ENCODE results near the gene ZNF32. TPM values are rescaled to one million over a fixed set of nuclear protein-coding genes. Genes with fewer than 3 reads are reported as not detected.

The ZNF32 gene, protein sequence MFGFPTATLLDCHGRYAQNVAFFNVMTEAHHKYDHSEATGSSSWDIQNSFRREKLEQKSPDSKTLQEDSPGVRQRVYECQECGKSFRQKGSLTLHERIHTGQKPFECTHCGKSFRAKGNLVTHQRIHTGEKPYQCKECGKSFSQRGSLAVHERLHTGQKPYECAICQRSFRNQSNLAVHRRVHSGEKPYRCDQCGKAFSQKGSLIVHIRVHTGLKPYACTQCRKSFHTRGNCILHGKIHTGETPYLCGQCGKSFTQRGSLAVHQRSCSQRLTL
- total RNA-seq: 45.1 TPM
- long read RNA-seq, transcript ZNF32-202 (3 exons, 1,201 nt): minor isoform, 10 of 40 reads
- long read RNA-seq, transcript ZNF32-201 (3 exons, 1,137 nt): major isoform, 21 of 40 reads
- long read RNA-seq, partial matches to known transcripts: 2 of 40 reads
- long read RNA-seq, other reads (novel, unspliced or antisense): 7 of 40 reads

DNA sequence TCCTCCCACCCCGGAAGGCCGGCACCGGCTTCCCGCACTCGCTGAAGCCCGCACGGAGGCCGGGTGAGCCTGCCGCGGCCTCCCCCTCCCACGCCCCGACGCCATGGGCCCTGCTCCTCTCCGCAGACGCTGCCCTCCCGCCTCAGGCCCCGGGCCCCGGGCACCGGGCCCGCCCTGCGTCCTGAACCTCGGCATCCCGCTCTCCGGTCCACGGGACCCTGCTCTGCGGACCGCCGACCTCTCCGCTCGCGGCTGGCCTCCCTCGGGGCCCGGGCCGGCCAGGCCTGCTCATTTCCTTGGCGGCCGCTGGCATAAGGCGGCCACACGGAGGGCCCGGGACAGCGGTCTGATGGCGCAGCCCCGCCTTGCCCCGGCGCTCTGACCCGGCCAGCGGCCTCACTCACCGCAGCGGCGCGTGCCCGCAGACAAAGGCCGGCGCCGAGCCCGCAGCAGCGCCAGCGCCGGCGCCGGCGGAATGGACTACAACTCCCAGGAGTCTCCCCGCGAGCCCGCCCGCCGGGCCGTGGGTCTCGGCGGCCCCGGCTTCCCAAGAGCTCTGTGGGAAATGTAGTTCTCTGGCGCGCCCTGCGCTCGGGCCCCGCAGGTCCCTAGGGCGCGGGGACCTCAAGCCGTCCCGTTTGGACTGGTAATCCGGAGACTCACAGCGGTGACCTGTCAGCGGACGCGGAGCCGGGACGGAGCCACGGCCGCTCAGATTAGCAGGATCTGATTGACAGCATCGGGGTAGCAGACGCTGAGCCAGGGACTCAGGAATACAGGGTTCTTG, at the start of gene ZNF32:
ZNF32 (minus strand) TSS at position 484 of the 787 bp plus-strand sequence. CDS start 2,748 bp downstream, outside the sequence.
- peak; percentile 88 for DNase-seq
- peaks cover 34% of the 10 kb centered on the region for H3K36me3 ChIP-seq
- peaks cover 34% of the 10 kb centered on the region for H3K9me3 ChIP-seq (replicated peaks)
- H3K27ac ChIP-seq (replicated peaks): peak within 1 kb of the TSS; percentile 92
- peak within 1 kb of the TSS; percentile 96 for H3K4me3 ChIP-seq
- H3K27me3 ChIP-seq (ENCODE audit: low read depth): no peaks in the 10 kb centered on the region
- H3K4me1 ChIP-seq: peaks cover 19% of the 10 kb centered on the region
- intact Hi-C loops (cut with micrococcal nuclease): no loop called here
- TF ChIP-seq, protein P1, sequence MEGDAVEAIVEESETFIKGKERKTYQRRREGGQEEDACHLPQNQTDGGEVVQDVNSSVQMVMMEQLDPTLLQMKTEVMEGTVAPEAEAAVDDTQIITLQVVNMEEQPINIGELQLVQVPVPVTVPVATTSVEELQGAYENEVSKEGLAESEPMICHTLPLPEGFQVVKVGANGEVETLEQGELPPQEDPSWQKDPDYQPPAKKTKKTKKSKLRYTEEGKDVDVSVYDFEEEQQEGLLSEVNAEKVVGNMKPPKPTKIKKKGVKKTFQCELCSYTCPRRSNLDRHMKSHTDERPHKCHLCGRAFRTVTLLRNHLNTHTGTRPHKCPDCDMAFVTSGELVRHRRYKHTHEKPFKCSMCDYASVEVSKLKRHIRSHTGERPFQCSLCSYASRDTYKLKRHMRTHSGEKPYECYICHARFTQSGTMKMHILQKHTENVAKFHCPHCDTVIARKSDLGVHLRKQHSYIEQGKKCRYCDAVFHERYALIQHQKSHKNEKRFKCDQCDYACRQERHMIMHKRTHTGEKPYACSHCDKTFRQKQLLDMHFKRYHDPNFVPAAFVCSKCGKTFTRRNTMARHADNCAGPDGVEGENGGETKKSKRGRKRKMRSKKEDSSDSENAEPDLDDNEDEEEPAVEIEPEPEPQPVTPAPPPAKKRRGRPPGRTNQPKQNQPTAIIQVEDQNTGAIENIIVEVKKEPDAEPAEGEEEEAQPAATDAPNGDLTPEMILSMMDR (IDR thresholded peaks at IDR 0.05; ENCODE audit: borderline replicate concordance): no peak

DNA sequence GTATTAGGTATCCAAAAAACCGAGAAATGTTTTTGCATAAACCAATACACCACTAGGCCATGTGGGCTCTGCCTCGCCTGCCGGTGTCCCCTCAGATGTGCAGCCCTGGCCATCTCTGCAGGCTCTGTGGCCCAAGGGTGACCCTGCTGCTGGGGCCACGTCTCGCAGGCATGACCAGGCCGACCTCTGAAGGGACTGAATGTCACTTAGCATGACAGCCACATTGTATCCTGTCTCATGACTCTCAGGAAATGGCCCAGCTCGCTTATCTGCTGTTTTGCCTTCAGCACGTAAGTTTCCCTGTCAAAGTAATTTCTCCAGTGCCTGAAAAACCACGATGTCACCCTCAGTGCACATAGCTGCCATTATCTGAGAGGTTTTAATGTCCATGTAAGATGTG, 49.5 kb upstream of the ZNF32 start:
- Histone ChIP-seq H3K4me1 (peaks cover 51% of the 10 kb centered on the region), H3K36me3 (no peaks in the 10 kb centered on the region), H3K9me3 (replicated peaks) (no peaks in the 10 kb centered on the region), H3K4me3 (no peak overlapping the region), H3K27me3 (ENCODE audit: low read depth) (no peaks in the 10 kb centered on the region), H3K27ac (replicated peaks) (peak overlapping the region; percentile 68)
- no peak for DNase-seq
- intact Hi-C loops (cut with micrococcal nuclease): loop anchor here (10.0 kb wide), 1 partner anchor 157 kb away; no protein-coding TSS in a partner anchor
- TF ChIP-seq, protein P1 (IDR thresholded peaks at IDR 0.05; ENCODE audit: borderline replicate concordance): no peak

DNA sequence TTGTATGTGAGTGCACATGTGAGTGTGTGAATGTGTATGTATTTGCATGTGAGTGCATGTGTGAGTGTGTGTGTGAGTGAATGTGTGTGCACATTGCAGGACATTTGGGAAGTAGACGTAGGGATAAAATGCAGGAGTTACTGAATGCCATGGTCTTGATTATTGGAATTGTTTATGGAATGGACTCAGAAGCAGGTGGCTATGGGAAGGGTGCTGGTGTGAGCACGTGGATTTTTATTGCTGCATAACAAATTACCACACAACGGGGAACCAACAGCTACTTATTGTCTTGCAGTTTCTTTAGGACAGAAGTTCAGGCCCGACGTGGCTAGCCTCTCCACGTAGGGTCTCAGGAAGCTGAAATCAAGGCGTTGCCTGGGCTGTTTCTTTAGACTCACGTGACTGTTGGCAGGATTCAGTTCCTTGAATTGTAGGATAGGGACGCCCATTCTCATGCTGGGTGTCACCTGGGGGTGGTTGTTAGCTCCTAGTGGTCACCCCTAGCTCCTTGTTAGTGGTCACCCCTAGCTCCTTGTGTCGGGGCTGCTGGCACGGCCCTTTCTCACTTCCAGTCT, 48.3 kb upstream of the ZNF32 start:
- Histone ChIP-seq H3K4me1 (peaks cover 53% of the 10 kb centered on the region), H3K9me3 (replicated peaks) (no peaks in the 10 kb centered on the region), H3K4me3 (no peak overlapping the region), H3K36me3 (no peaks in the 10 kb centered on the region), H3K27me3 (ENCODE audit: low read depth) (no peaks in the 10 kb centered on the region), H3K27ac (replicated peaks) (peak overlapping the region; percentile 68)
- no peak for DNase-seq
- TF ChIP-seq, protein P1 (IDR thresholded peaks at IDR 0.05; ENCODE audit: borderline replicate concordance): no peak
- intact Hi-C loops (cut with micrococcal nuclease): loop anchor here (10.0 kb wide), 1 partner anchor 158 kb away; no protein-coding TSS in a partner anchor

DNA sequence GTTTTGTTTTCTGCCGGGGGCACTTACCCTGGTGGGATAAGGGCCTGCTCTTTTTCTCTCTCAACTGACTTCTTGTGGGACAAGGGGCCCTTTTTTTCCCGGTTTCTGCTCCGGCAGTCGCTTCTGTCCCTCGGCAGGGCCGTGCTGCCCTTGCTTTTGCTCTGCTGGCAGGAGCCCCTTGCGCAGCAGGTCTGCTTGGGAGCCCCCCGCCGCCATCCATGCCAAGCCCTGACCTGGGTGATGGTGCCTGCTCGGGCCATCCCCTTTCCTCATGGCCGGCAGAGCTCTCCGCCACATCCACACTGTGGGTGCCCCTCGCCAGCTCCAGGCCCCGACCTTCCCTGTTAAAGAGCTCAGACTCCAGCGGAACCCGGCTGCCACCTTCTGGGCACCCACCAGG, 47.0 kb upstream of the ZNF32 start:
- no peak overlapping the region for H3K27ac ChIP-seq (replicated peaks)

More for the DNA sequence above, 47.0 kb upstream of the ZNF32 start:
- TF ChIP-seq, protein P1 (IDR thresholded peaks at IDR 0.05; ENCODE audit: borderline replicate concordance): no peak
- DNase-seq: no peak
- Histone ChIP-seq H3K4me1 (peaks cover 65% of the 10 kb centered on the region), H3K4me3 (no peak overlapping the region), H3K27me3 (ENCODE audit: low read depth) (no peaks in the 10 kb centered on the region), H3K36me3 (no peaks in the 10 kb centered on the region), H3K9me3 (replicated peaks) (no peaks in the 10 kb centered on the region)
- intact Hi-C loops (cut with micrococcal nuclease): loop anchor here (10.0 kb wide), 1 partner anchor 159 kb away; no protein-coding TSS in a partner anchor

All from left ventricle myocardium inferior (tissue), 1 donor.